ENCODE measurements around the gene HCN2. TPM values are rescaled to one million over a fixed set of nuclear protein-coding genes. Genes with fewer than 3 reads are reported as not detected.

Gene HCN2
- total RNA-seq, 4 donors from 2014 or later = 0.14 to 1.00 (median 0.64) TPM; not detected in 1

GRCh38 chr19:632579-633067 lies 42.9 kb downstream of the HCN2 start:
- 2% methylated on average over 35 of the region's 35 CpGs; no CpG with 5 or more reads in 1 of the 2 donors for WGBS, 2 donors (ENCODE audit: low coverage in 1 of 2)
- in situ Hi-C loops (cut with MboI; ENCODE audit: low pct_ligation_motif_present in 1 of 4, low pct_unique_long_range_greater_than_20kb in 1 of 4, low sequenced_read_pairs in 3 of 4) = no loop called here
- intact Hi-C loops (cut with DNase I; ENCODE audit: low total_unique reads) = no loop called here
- peak overlapping the region; percentile 88 to 95 (median 90) for H3K27ac ChIP-seq
- DNase-seq = peak; percentile 78
- H3K4me1 ChIP-seq = peaks cover 17 to 25% (median 21%) of the 10 kb centered on the region in 4 donors
- peaks cover 0 to 13% (median 6%) of the 10 kb centered on the region in 4 donors for H3K36me3 ChIP-seq
- H3K4me3 ChIP-seq = peak overlapping the region; percentile 93 to 100 (median 96)
- no peaks in the 10 kb centered on the region for H3K27me3 ChIP-seq
- no peaks in the 10 kb centered on the region for H3K9me3 ChIP-seq
- TF ChIP-seq POLR2AphosphoS5 (IDR thresholded peaks at IDR 0.05) (no peak), POLR2A (IDR thresholded peaks at IDR 0.05) (peak; percentile 8)

GRCh38 chr19:633068-633785 lies 43.5 kb downstream of the HCN2 start, which contains the start of gene POLRMT:
Gene POLRMT, minus strand, starts transcription at chr19:633537. Its CDS starts 25 bp downstream, at chr19:633512.
- TF ChIP-seq POLR2A (IDR thresholded peaks at IDR 0.05) = no peak
- TF ChIP-seq POLR2AphosphoS5 (IDR thresholded peaks at IDR 0.05) = peak in 2 of 3 donors; percentile 51 to 72
- TF ChIP-seq EP300 (IDR thresholded peaks at IDR 0.05; ENCODE audit: low read depth) = no peak
- peak in 1 of 5 experiments; percentile 13 for TF ChIP-seq CTCF (IDR thresholded peaks at IDR 0.05)
- peak; percentile 98 for DNase-seq
- intact Hi-C loops (cut with DNase I; ENCODE audit: low total_unique reads) = no loop called here

GRCh38 chr19:633786-634639 lies 44.3 kb downstream of the HCN2 start:
- no peaks in the 10 kb centered on the region for H3K9me3 ChIP-seq
- in situ Hi-C loops (cut with MboI; ENCODE audit: low pct_ligation_motif_present in 1 of 4, low pct_unique_long_range_greater_than_20kb in 1 of 4, low sequenced_read_pairs in 3 of 4) = no loop called here

More at GRCh38 chr19:633068-633785, 43.5 kb downstream of the HCN2 start, which contains the start of gene POLRMT:
- Histone ChIP-seq H3K4me1 (peaks cover 17 to 25% (median 21%) of the 10 kb centered on the region in 4 donors), H3K27ac (peak within 1 kb of the TSS; percentile 88 to 95 (median 90)), H3K27me3 (no peaks in the 10 kb centered on the region), H3K36me3 (peaks cover 0 to 13% (median 6%) of the 10 kb centered on the region in 4 donors), H3K4me3 (peak within 1 kb of the TSS; percentile 93 to 100 (median 96)), H3K9me3 (no peaks in the 10 kb centered on the region)
- 0% methylated on average over 10 to 43 of the region's 67 CpGs for WGBS, 2 donors (ENCODE audit: low coverage in 1 of 2)
- in situ Hi-C loops (cut with MboI; ENCODE audit: low pct_ligation_motif_present in 1 of 4, low pct_unique_long_range_greater_than_20kb in 1 of 4, low sequenced_read_pairs in 3 of 4) = no loop called here

More at GRCh38 chr19:633786-634639, 44.3 kb downstream of the HCN2 start:
- no peak for DNase-seq
- intact Hi-C loops (cut with DNase I; ENCODE audit: low total_unique reads) = no loop called here
- H3K36me3 ChIP-seq = peaks cover 0 to 6% (median 3%) of the 10 kb centered on the region in 4 donors
- no peaks in the 10 kb centered on the region for H3K27me3 ChIP-seq
- H3K4me1 ChIP-seq = peaks cover 21 to 27% (median 25%) of the 10 kb centered on the region in 4 donors
- WGBS, 2 donors (ENCODE audit: low coverage in 1 of 2) = 0 to 22% methylated on average over 11 to 32 of the region's 32 CpGs
- TF ChIP-seq CTCF (IDR thresholded peaks at IDR 0.05) = no peak
- TF ChIP-seq POLR2AphosphoS5 (IDR thresholded peaks at IDR 0.05) = no peak
- TF ChIP-seq EP300 (IDR thresholded peaks at IDR 0.05; ENCODE audit: low read depth) = no peak
- no peak for TF ChIP-seq POLR2A (IDR thresholded peaks at IDR 0.05)
- H3K4me3 ChIP-seq = peak overlapping the region; percentile 6 to 100 (median 93)
- H3K27ac ChIP-seq = peak overlapping the region; percentile 88 to 95 (median 90)

Measured in transverse colon (tissue), 4 donors.